GM21381 (cell line): ENCODE data around the gene KIFC3.
A peak's percentile ranks its signal among the peaks of the same experiment; 100 is the strongest.
"Not testable (repeated sequence)": the region's sequence is repeated elsewhere in the genome, so short reads cannot be mapped to it uniquely, and the experiment has no call there.

Experiments
- ATAC-seq: cut with Tn5 transposase; IDR thresholded peaks from one replicate; pipeline ENCODE4 v1.9.1; 2021; ENCODE audit warnings: mild to moderate bottlenecking, moderate library complexity; ENCODE audit not compliant: unreplicated experiment

KIFC3 gene

GRCh38 chr16:57743458-57743857 is 58.8 kb downstream of the KIFC3 start:
- no peak for ATAC-seq

- no peak for ATAC-seq
Measured at GRCh38 chr16:57742543-57742942, 59.7 kb downstream of the KIFC3 start.

GRCh38 chr16:57741660-57742191 is 60.6 kb downstream of the KIFC3 start:
- no peak for ATAC-seq

GRCh38 chr16:57740423-57741071 is 61.7 kb downstream of the KIFC3 start:
- no peak for ATAC-seq

GRCh38 chr16:57739756-57740422 is 62.4 kb downstream of the KIFC3 start:
- ATAC-seq, result no peak

GRCh38 chr16:57738844-57739243 is 63.4 kb downstream of the KIFC3 start:
- no peak for ATAC-seq

- no peak for ATAC-seq
Measured at GRCh38 chr16:57736419-57737351, 65.6 kb downstream of the KIFC3 start.

- ATAC-seq, result no peak
Measured at GRCh38 chr16:57735755-57736418, 66.4 kb downstream of the KIFC3 start, which contains the start of gene KATNB1. TSS of gene KATNB1 (plus strand) at chr16:57735770. CDS start at chr16:57737244, 1,474 bp downstream.

GRCh38 chr16:57734925-57735754 is 67.2 kb downstream of the KIFC3 start:
- peak; percentile 83 for ATAC-seq

- ATAC-seq, result no peak
Measured at GRCh38 chr16:57734308-57734924, 67.9 kb downstream of the KIFC3 start.

GRCh38 chr16:57732714-57733113 is 69.6 kb downstream of the KIFC3 start:
- no peak for ATAC-seq

GRCh38 chr16:57732037-57732436 is 70.3 kb downstream of the KIFC3 start:
- no peak for ATAC-seq

- ATAC-seq, result no peak
Measured at GRCh38 chr16:57730771-57731730, 71.2 kb downstream of the KIFC3 start.

GRCh38 chr16:57729852-57730251 is 72.4 kb downstream of the KIFC3 start:
- ATAC-seq, result not testable (repeated sequence)

GRCh38 chr16:57729182-57729484 is 73.2 kb downstream of the KIFC3 start:
- ATAC-seq, result no peak

- no peak for ATAC-seq
Measured at GRCh38 chr16:57728336-57729181, 73.7 kb downstream of the KIFC3 start.

GRCh38 chr16:57727610-57728009 is 74.7 kb downstream of the KIFC3 start:
- ATAC-seq, result no peak
